Caco-2 (cell line): ENCODE measurements around the gene SHB. TPM values are rescaled to one million over a fixed set of nuclear protein-coding genes. Genes with fewer than 3 reads are reported as not detected.
A peak's percentile ranks its signal among the peaks of the same experiment; 100 is the strongest.

ENCODE experiments used
- BruUV-seq: library from RNA; stranded (reverse); fragments of 400-500 nt; replicated peaks from 2 replicates; lab custom pipeline; 2021; lab: Mats Ljungman, UMichigan
- CTCF ChIA-PET: fragments of 300-600 bp; sonication (Branson Sonifier 250); formaldehyde crosslinking; loops from one replicate; lab custom pipeline; 2022; ENCODE audit warnings: antibody characterized with exemption; lab: Charles Lee
- POLR2A ChIA-PET: fragments of 300-600 bp; sonication (Branson Sonifier 250); formaldehyde crosslinking; loops from one replicate; lab custom pipeline; 2022; ENCODE audit warnings: antibody characterized with exemption; lab: Charles Lee
- DNase-seq, 2 experiments: peaks; one replicate each; pipeline versions ENCODE4 v3.0.0 to v3.0.0-alpha.2; 2020 to 2022
- H3K27me3 ChIP-seq: replicated peaks from 2 replicates; pipeline ENCODE4 v1.6.0; 2011; ENCODE audit warnings: low read length; ENCODE audit not compliant: control insufficient read depth, insufficient read depth
- H3K36me3 ChIP-seq: 2 replicates; pipeline ENCODE4 v1.5.1; 2011; ENCODE audit warnings: low read length; ENCODE audit not compliant: control insufficient read depth, insufficient read depth
- H3K4me1 ChIP-seq: fragments of 250-450 bp; sonication (Bioruptor Pico); 2 replicates; pipeline ENCODE4 v1.5.1; 2020; ENCODE audit warnings: mild to moderate bottlenecking
- H3K4me3 ChIP-seq: 2 replicates; pipeline ENCODE4 v1.5.1; 2011; ENCODE audit warnings: low read depth, mild to moderate bottlenecking, control low read depth, low read length
- H3K9me3 ChIP-seq: fragments of 250-450 bp; sonication (Bioruptor Pico); 2 replicates; pipeline ENCODE4 v1.5.1; 2020; ENCODE audit warnings: mild to moderate bottlenecking, moderate library complexity
- H3K27ac Mint-ChIP-seq: one replicate; pipeline ENCODE4 v1.8.0; 2022; ENCODE audit warnings: mixed read lengths; ENCODE audit not compliant: unreplicated experiment
- H3K27me3 Mint-ChIP-seq: one replicate; pipeline ENCODE4 v1.8.0; 2022; ENCODE audit warnings: mixed read lengths; ENCODE audit not compliant: insufficient read depth, unreplicated experiment
- H3K36me3 Mint-ChIP-seq: one replicate; pipeline ENCODE4 v1.8.0; 2022; ENCODE audit warnings: mild to moderate bottlenecking, mixed read lengths; ENCODE audit not compliant: insufficient read depth, unreplicated experiment
- H3K4me1 Mint-ChIP-seq: one replicate; pipeline ENCODE4 v1.8.0; 2022; ENCODE audit warnings: low read depth, mixed read lengths; ENCODE audit not compliant: unreplicated experiment
- H3K4me3 Mint-ChIP-seq: one replicate; pipeline ENCODE4 v1.8.0; 2022; ENCODE audit warnings: mild to moderate bottlenecking, moderate library complexity, mixed read lengths; ENCODE audit not compliant: unreplicated experiment
- H3K9me3 Mint-ChIP-seq: one replicate; pipeline ENCODE4 v1.8.0; 2022; ENCODE audit warnings: mixed read lengths; ENCODE audit not compliant: unreplicated experiment
- CTCF ChIP-seq, 2 experiments: fragments of 200-600 bp in 1 of 2; IDR thresholded peaks; 1 replicate in 1 of 2; 2 replicates in 1 of 2; pipeline versions ENCODE4 v1.5.1 to v1.8.0; 2011 to 2022; ENCODE audit warnings: antibody characterized with exemption in 1 of 2, control low read depth in 1 of 2, inconsistent platforms in 1 of 2, low read depth in 1 of 2, low read length in 1 of 2, mild to moderate bottlenecking in 1 of 2, moderate library complexity in 1 of 2; ENCODE audit not compliant: insufficient read depth in 1 of 2, severe bottlenecking in 1 of 2, unreplicated experiment in 1 of 2
- intact Hi-C: fragments of 100-400 bp; cut with micrococcal nuclease; formaldehyde crosslinking; loops from one replicate; pipeline ENCODE4 v1.10.0; 2022; ENCODE audit not compliant: unreplicated experiment
- total RNA-seq: library from RNA; stranded (reverse); gene quantifications from 2 replicates; pipeline ENCODE4 v1.2.3, GENCODE V29; 2022

Gene SHB
- total RNA-seq, 1 experiment from 2014 or later = 18.3 TPM

DNA sequence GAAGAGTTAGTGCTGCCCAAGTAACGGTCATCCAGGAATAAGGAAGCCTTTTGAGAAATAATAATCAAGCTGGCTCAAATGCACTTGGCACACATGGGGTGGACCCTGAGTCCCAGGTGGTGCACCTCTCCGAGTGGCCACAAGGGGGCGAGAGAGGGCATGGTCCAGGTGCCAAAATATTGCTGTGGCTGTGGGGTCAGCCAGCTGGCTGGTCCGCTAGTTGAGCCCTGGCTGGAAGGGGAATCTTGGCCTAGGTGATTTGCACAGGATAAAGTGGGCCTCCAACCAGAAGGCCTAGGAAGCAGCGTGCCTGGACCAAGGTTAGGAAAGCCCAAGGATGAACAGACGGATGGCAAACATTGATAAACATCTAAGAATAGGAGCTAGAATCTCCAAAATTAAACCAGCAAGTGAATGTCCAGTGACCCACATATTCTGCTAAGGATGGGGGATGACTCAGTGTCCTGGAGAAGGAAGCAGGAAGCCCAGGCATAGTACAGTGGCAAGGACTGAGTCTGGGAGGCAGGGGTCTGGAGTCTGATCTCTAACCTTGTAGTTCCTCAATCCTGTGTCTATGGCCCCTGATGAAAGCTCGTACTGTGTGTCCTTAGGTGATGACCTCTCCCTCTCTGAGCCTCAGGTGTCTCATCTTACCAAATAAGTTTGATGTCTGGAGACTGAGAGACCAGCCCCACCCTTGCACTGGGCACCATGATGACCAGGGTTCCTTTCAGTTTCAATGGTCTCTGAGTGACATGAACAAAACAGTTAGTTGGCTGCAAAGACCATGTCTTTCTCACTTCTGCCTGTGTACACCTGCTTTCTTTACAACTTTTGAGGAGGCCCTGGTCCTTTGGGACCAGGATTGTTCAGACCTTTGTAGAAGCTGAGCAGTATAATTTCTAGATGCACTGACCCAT, 19.2 kb upstream of the SHB start:
- Mint-ChIP-seq H3K4me1 (peaks cover 5% of the 10 kb centered on the region), H3K9me3 (no peaks in the 10 kb centered on the region), H3K4me3 (no peak overlapping the region), H3K27ac (no peak overlapping the region), H3K27me3 (no peaks in the 10 kb centered on the region), H3K36me3 (no peaks in the 10 kb centered on the region)
- DNase-seq = peak; percentile 74 to 86
- POLR2A ChIA-PET = no interaction called here
- no TSS peak for BruUV-seq
- CTCF ChIA-PET = interaction anchor here (0.5 to 2.5 kb wide), 5 partner anchors 18 to 175 kb away, joined by 3 to 20 read pairs (median 4); no protein-coding TSS in a partner anchor
- Histone ChIP-seq H3K4me3 (no peak overlapping the region), H3K36me3 (no peaks in the 10 kb centered on the region), H3K27me3 (no peaks in the 10 kb centered on the region), H3K9me3 (no peaks in the 10 kb centered on the region), H3K4me1 (no peaks in the 10 kb centered on the region)
- intact Hi-C loops = loop anchor here (1.0 kb wide), 4 partner anchors 72 to 275 kb away; no protein-coding TSS in a partner anchor
- peak; percentile 92 to 93 for TF ChIP-seq CTCF (IDR thresholded peaks at IDR 0.05; ENCODE audit: insufficient read depth in 1 of 2, low read depth in 1 of 2, low read length in 1 of 2, severe bottlenecking in 1 of 2, unreplicated experiment in 1 of 2)

DNA sequence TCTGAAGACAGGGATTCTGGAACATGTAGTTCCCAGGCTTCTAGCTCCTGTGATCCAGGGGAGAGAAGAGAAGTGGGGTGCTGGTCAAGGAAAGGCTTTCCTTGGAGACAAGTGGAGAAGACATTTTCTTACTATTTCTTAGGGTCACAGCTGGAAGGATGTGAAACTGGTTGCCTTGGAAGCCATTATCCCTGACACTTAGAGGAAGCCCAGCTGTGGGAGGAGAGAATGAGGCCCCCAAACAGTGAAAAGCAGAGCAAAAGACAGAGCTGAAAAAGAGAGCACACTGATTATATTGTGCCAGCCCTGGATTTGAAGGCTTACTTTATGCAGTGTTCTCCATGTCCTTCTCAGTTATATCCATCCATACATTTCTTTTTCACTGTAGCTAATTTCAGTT, 17.5 kb upstream of the SHB start:
- DNase-seq = no peak
- intact Hi-C loops = no loop called here
- no peak overlapping the region for H3K27ac Mint-ChIP-seq
- no peaks in the 10 kb centered on the region for H3K36me3 Mint-ChIP-seq
- ChIA-PET CTCF (interaction anchor here (0.7 to 1.4 kb wide), 2 partner anchors 67 to 173 kb away, joined by 5 to 7 read pairs; no protein-coding TSS in a partner anchor), POLR2A (no interaction called here)
- Histone ChIP-seq H3K4me1 (no peaks in the 10 kb centered on the region), H3K27me3 (no peaks in the 10 kb centered on the region), H3K4me3 (no peak overlapping the region), H3K36me3 (no peaks in the 10 kb centered on the region), H3K9me3 (no peaks in the 10 kb centered on the region)
- no peak for TF ChIP-seq CTCF (IDR thresholded peaks at IDR 0.05; ENCODE audit: insufficient read depth in 1 of 2, low read depth in 1 of 2, low read length in 1 of 2, severe bottlenecking in 1 of 2, unreplicated experiment in 1 of 2)
- H3K27me3 Mint-ChIP-seq = no peaks in the 10 kb centered on the region
- no peaks in the 10 kb centered on the region for H3K9me3 Mint-ChIP-seq
- H3K4me1 Mint-ChIP-seq = peaks cover 5% of the 10 kb centered on the region
- H3K4me3 Mint-ChIP-seq = no peak overlapping the region
- no TSS peak for BruUV-seq

- no peak overlapping the region for H3K4me3 ChIP-seq
- Mint-ChIP-seq H3K4me3 (no peak overlapping the region), H3K4me1 (peaks cover 5% of the 10 kb centered on the region), H3K27me3 (no peaks in the 10 kb centered on the region), H3K36me3 (no peaks in the 10 kb centered on the region), H3K9me3 (no peaks in the 10 kb centered on the region), H3K27ac (no peak overlapping the region)
- no peak for TF ChIP-seq CTCF (IDR thresholded peaks at IDR 0.05; ENCODE audit: insufficient read depth in 1 of 2, low read depth in 1 of 2, low read length in 1 of 2, severe bottlenecking in 1 of 2, unreplicated experiment in 1 of 2)
- no peaks in the 10 kb centered on the region for H3K9me3 ChIP-seq
- no peaks in the 10 kb centered on the region for H3K36me3 ChIP-seq
- no peaks in the 10 kb centered on the region for H3K4me1 ChIP-seq
- no TSS peak for BruUV-seq
- no peak for DNase-seq
- intact Hi-C loops = no loop called here
- POLR2A ChIA-PET = no interaction called here
- H3K27me3 ChIP-seq = no peaks in the 10 kb centered on the region
- CTCF ChIA-PET = no interaction called here
Measured at GRCh38 chr9:38085308-38085707, 16.3 kb upstream of the SHB start.
